Measurements from ENCODE around the gene SPATA18.
"Not testable (repeated sequence)": the region's sequence is repeated elsewhere in the genome, so short reads cannot be mapped to it uniquely, and the experiment has no call there.

SPATA18 gene

GRCh38 chr4:52107745-52108144 lies 56.6 kb downstream of the SPATA18 start:
- DNase-seq: no peak

GRCh38 chr4:52110171-52110570 lies 59.1 kb downstream of the SPATA18 start:
- no peak for DNase-seq

GRCh38 chr4:52111995-52112394 lies 60.9 kb downstream of the SPATA18 start:
- DNase-seq: no peak

GRCh38 chr4:52112411-52112810 lies 61.3 kb downstream of the SPATA18 start:
- no peak for DNase-seq

GRCh38 chr4:52116641-52117040 lies 65.5 kb downstream of the SPATA18 start:
- no peak for DNase-seq

DNA sequence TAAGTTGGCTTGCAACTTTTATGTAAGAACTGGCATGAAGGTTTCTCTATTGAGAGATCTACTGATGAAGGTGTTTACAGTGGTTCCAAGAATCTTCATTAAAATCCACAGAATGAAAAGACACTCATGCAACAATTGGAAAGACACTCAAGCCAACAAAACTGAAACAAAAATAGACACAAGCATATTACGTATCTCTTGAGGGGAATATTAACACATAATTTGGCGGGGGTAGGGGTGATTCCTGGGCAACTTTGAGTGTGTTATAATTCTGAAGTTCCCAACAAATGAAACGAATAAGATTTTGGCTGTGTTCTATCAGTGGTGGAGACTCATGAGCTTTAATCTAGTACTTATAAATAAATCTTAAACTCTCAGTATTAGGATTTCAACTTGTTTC lies 75.1 kb downstream of the SPATA18 start:
- DNase-seq: no peak

DNA sequence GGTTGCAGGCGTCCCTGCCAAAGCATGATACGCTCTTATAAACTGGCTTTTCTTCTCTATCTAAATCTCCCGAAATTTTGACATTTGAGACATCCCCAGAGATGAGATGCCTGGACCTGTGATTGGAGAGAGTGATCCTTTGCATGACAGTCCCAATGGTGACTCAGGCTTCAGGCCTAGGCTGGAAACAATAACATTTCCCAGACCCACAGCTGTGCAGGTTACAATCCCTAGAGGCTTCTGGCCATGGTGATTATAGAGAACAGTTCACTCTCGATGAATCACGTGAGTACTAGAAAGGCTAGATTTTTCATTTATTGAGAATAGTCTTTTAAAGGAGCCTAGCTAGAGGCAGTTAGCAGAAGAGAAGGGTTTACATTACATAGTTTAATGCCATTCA lies 75.9 kb downstream of the SPATA18 start:
- DNase-seq: no peak

DNA sequence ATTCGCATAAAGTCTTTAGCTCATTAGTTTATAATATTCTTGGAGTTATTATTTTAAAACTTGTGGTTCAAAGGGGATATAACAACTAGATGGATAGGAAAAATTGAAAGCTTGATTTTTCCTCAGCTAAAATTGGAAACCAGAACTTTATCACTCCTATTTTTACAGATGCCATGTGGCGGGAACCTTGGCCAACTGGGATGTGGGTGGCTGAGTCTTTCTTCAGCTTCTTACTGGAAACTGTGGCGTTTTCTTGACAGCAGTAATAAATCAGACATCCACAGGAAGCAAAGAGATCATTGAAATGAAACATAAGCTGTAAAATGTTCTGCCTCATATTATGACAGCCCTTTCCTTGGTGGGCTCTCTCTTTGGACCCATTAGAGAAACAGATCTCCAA lies 84.1 kb downstream of the SPATA18 start:
- no peak for DNase-seq

DNA sequence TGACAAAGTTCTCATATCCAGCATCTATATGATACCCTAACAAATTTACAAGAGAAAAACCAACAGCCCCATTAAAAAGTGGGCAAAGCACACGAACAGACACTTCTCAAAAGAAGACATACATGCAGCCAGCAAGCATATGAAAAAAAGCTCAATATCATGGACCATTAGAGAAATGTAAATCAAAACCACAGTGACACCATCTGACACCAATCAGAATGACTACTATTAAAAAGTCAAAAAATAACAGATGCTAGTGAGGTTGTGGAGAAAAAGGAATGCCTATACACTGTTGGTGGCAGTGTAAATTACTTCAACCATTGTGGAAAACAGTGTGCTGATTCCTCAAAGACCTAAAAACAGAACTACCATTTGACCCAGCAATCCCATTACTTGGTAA lies 86.0 kb downstream of the SPATA18 start:
- DNase-seq: not testable (repeated sequence)

DNA sequence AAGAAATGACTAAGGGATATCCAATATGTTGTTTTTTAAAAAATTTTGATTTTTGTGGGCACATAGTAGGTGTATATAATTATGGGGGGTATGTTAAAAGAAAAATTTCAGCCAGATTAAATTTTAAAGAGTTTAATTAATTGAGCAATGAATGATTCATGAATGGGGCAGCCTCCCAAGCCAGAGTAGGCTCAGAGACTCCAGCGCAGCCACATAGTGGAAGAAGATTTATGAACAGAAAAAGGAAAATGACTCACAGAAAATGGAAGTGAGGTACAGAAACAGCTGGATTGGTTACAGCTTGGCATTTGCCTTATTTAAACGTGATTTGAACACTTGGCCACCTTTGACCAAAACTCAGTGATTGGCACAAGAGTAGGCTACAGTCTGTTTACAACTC lies 91.7 kb downstream of the SPATA18 start:
- DNase-seq: no peak

- no peak for DNase-seq
Observed at GRCh38 chr4:52143815-52144214, 92.7 kb downstream of the SPATA18 start.

- no peak for DNase-seq
Observed at GRCh38 chr4:52144372-52144771, 93.3 kb downstream of the SPATA18 start.
